ENCODE data around the gene IKBKG. TPM values are rescaled to one million over a fixed set of nuclear protein-coding genes. Genes with fewer than 3 reads are reported as not detected.

Gene IKBKG
- total and polyA plus RNA-seq, 2 of the 8 experiments (the other 6 are each of a cell fraction or from before 2014, with no cell fraction given), result 17.5 to 18.1 TPM

DNA sequence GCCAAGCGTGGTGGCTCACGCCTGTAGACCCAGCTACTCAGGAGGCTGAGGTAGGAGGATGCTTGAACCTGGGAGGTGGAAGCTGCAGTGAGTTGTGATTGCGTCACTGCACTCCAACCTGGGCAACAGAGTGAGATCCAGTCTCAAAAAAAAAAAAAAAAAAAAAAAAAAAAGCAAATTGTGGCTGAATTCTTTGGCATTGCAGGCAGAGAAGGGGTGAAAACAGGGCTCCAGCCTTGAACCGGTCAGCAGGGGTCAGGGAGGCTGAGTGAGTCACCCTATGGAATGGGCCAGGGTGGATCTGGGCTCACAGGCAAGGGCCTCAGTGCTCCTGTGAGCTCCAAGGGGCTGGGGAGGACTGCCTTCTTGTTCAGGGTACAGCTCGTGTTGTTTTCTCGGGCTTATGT is 18.2 kb upstream of the IKBKG start (continued):
- TF ChIP-seq, protein P1, sequence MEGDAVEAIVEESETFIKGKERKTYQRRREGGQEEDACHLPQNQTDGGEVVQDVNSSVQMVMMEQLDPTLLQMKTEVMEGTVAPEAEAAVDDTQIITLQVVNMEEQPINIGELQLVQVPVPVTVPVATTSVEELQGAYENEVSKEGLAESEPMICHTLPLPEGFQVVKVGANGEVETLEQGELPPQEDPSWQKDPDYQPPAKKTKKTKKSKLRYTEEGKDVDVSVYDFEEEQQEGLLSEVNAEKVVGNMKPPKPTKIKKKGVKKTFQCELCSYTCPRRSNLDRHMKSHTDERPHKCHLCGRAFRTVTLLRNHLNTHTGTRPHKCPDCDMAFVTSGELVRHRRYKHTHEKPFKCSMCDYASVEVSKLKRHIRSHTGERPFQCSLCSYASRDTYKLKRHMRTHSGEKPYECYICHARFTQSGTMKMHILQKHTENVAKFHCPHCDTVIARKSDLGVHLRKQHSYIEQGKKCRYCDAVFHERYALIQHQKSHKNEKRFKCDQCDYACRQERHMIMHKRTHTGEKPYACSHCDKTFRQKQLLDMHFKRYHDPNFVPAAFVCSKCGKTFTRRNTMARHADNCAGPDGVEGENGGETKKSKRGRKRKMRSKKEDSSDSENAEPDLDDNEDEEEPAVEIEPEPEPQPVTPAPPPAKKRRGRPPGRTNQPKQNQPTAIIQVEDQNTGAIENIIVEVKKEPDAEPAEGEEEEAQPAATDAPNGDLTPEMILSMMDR (IDR thresholded peaks at IDR 0.05; ENCODE audit: control extremely low read depth in 1 of 3, insufficient read depth in 1 of 3, low read depth in 1 of 3, low read length in 3 of 3), result no peak

Measured in H1 (cell line).